GM23338 (cell line): ENCODE data around the gene LPP. TPM values are rescaled to one million over a fixed set of nuclear protein-coding genes. Genes with fewer than 3 reads are reported as not detected.

Experiments used
- ATAC-seq: fragments of 200-7000 bp; cut with Tn5 transposase; 3 replicates; pipeline ENCODE4 v1.9.1; 2020
- DNase-seq: peaks from one replicate; pipeline ENCODE4 v3.0.0-alpha.2; 2015; ENCODE audit warnings: low spot score
- H2AFZ ChIP-seq: fragments of 200-600 bp; sonication (generic); 2 replicates; pipeline ENCODE4 v1.8.0; 2016; ENCODE audit warnings: antibody characterized with exemption, mild to moderate bottlenecking, moderate library complexity
- H3F3A ChIP-seq: fragments of 200-600 bp; sonication (generic); replicated peaks from 2 replicates; pipeline ENCODE4 v1.8.0; 2017; ENCODE audit warnings: antibody characterized with exemption, mixed run types, low read depth
- H3K27ac ChIP-seq: fragments of 200-600 bp; sonication (generic); 2 replicates; pipeline ENCODE4 v1.6.1; 2016; ENCODE audit warnings: low read depth
- H3K27me3 ChIP-seq: fragments of 200-600 bp; sonication (generic); 2 replicates; pipeline ENCODE4 v1.8.0; 2016; ENCODE audit warnings: mild to moderate bottlenecking, mixed run types, moderate library complexity; ENCODE audit not compliant: insufficient read depth
- H3K36me3 ChIP-seq: fragments of 200-600 bp; sonication (generic); 2 replicates; pipeline ENCODE4 v1.8.0; 2016; ENCODE audit warnings: mild to moderate bottlenecking; ENCODE audit not compliant: insufficient read depth
- H3K4me1 ChIP-seq: fragments of 200-600 bp; sonication (generic); 2 replicates; pipeline ENCODE4 v1.8.0; 2016; ENCODE audit warnings: mild to moderate bottlenecking, moderate library complexity; ENCODE audit not compliant: insufficient read depth
- H3K4me2 ChIP-seq: fragments of 200-600 bp; sonication (generic); 2 replicates; pipeline ENCODE4 v1.7.1; 2017; ENCODE audit warnings: mixed run types
- H3K4me3 ChIP-seq: fragments of 200-600 bp; sonication (generic); 2 replicates; pipeline ENCODE4 v1.6.1; 2016; ENCODE audit warnings: mixed run types
- H3K79me2 ChIP-seq: fragments of 200-600 bp; sonication (generic); replicated peaks from 2 replicates; pipeline ENCODE4 v1.8.0; 2017; ENCODE audit warnings: mild to moderate bottlenecking; ENCODE audit not compliant: insufficient read depth
- H3K9me2 ChIP-seq: fragments of 200-600 bp; sonication (generic); 2 replicates; pipeline ENCODE4 v1.8.0; 2017; ENCODE audit not compliant: insufficient read depth
- H4K20me1 ChIP-seq: fragments of 200-600 bp; sonication (generic); replicated peaks from 2 replicates; pipeline ENCODE4 v1.8.0; 2017; ENCODE audit warnings: mild to moderate bottlenecking; ENCODE audit not compliant: insufficient read depth
- H3K27ac Mint-ChIP-seq: 2 replicates; pipeline ENCODE4 v1.8.0; 2020; ENCODE audit warnings: inconsistent platforms, mild to moderate bottlenecking, moderate library complexity, mixed read lengths
- H3K27me3 Mint-ChIP-seq: 3 replicates; pipeline ENCODE4 v1.8.0; 2022; ENCODE audit warnings: low read depth, mild to moderate bottlenecking, moderate library complexity, mixed read lengths, inconsistent platforms; ENCODE audit not compliant: insufficient read depth, poor library complexity
- H3K36me3 Mint-ChIP-seq: 3 replicates; pipeline ENCODE4 v1.8.0; 2021; ENCODE audit warnings: low read depth, mild to moderate bottlenecking, inconsistent platforms, moderate library complexity, mixed read lengths
- H3K4me1 Mint-ChIP-seq: 3 replicates; pipeline ENCODE4 v1.8.0; 2020; ENCODE audit warnings: mild to moderate bottlenecking, inconsistent platforms, mixed read lengths
- H3K4me3 Mint-ChIP-seq: 3 replicates; pipeline ENCODE4 v1.8.0; 2021; ENCODE audit warnings: moderate library complexity, mild to moderate bottlenecking, inconsistent platforms, mixed read lengths
- H3K9me3 Mint-ChIP-seq: 3 replicates; pipeline ENCODE4 v1.8.0; 2020; ENCODE audit warnings: moderate library complexity, mild to moderate bottlenecking, inconsistent platforms, mixed read lengths
- CREB1 ChIP-seq: fragments of 250-450 bp; sonication (Bioruptor Pico); IDR thresholded peaks from 2 replicates; pipeline ENCODE4 v1.5.0; 2020; ENCODE audit warnings: low read depth, mild to moderate bottlenecking, moderate library complexity
- CTCF ChIP-seq, 2 experiments: fragments of 200-600 bp in 1 of 2; sonication (generic) in 1 of 2; conservative IDR thresholded peaks; 2 replicates each; pipeline versions ENCODE4 v1.5.1 to v1.6.1; 2016 to 2017; ENCODE audit warnings: antibody characterized with exemption in 2 of 2, low read depth in 2 of 2, mild to moderate bottlenecking in 2 of 2, moderate library complexity in 1 of 2
- ETS1 ChIP-seq: IDR thresholded peaks from 2 replicates; pipeline ENCODE4 v1.6.1; 2016; ENCODE audit warnings: antibody characterized with exemption
- EZH2 ChIP-seq: fragments of 200-600 bp; sonication (generic); IDR thresholded peaks from one replicate; pipeline ENCODE4 v1.8.0; 2017; ENCODE audit warnings: antibody characterized with exemption, mild to moderate bottlenecking, low read depth; ENCODE audit not compliant: unreplicated experiment
- EZH2phosphoT487 ChIP-seq: fragments of 200-600 bp; sonication (generic); IDR thresholded peaks from one replicate; pipeline ENCODE4 v1.8.1; 2018; ENCODE audit warnings: antibody characterized with exemption; ENCODE audit not compliant: unreplicated experiment
- JUNB ChIP-seq: IDR thresholded peaks from one replicate; pipeline ENCODE4 v1.6.1; 2016; ENCODE audit warnings: antibody characterized with exemption; ENCODE audit not compliant: unreplicated experiment
- NANOG ChIP-seq: IDR thresholded peaks from 2 replicates; pipeline ENCODE4 v1.6.1; 2016; ENCODE audit warnings: antibody characterized with exemption, borderline replicate concordance
- POLR2AphosphoS5 ChIP-seq: IDR thresholded peaks from 2 replicates; pipeline ENCODE4 v1.6.1; 2016; ENCODE audit warnings: antibody characterized with exemption, low read depth
- STAT1 ChIP-seq: IDR thresholded peaks from one replicate; pipeline ENCODE4 v1.6.1; 2016; ENCODE audit warnings: antibody characterized with exemption; ENCODE audit not compliant: unreplicated experiment
- ZNF114 ChIP-seq: fragments of 250-450 bp; sonication (Bioruptor Pico); IDR thresholded peaks from 2 replicates; pipeline ENCODE4 v1.5.0; 2020; ENCODE audit warnings: mild to moderate bottlenecking, moderate library complexity
- ZNF331 ChIP-seq: fragments of 250-450 bp; sonication (Bioruptor Pico); IDR thresholded peaks from 2 replicates; pipeline ENCODE4 v1.5.0; 2020; ENCODE audit warnings: low read depth, mild to moderate bottlenecking, moderate library complexity
- polyA plus RNA-seq: library from polyadenylated mRNA; unstranded; fragments of >200 nt; fragmentation: Nextera tagmentation; extraction: Ambion mirVana; gene quantifications from 2 replicates; pipeline ENCODE4 v1.2.1, GENCODE V29; 2016
- total RNA-seq: library from RNA; depleted of rRNA; stranded (reverse); fragments of >200 nt; shearing (Covaris generic); gene quantifications from 2 replicates; pipeline ENCODE4 v1.2.3, GENCODE V29; 2014
- TF ChIP-seq, protein P1 (sequence below): fragments of 250-450 bp; sonication (Bioruptor Pico); IDR thresholded peaks from 2 replicates; pipeline ENCODE4 v1.5.0; 2020; ENCODE audit warnings: mild to moderate bottlenecking, moderate library complexity
- TF ChIP-seq, protein P2 (sequence below): IDR thresholded peaks from one replicate; pipeline ENCODE4 v1.6.1; 2018; ENCODE audit warnings: antibody characterized with exemption; ENCODE audit not compliant: unreplicated experiment

Gene LPP
- total and polyA plus RNA-seq, 2 experiments from 2014 or later: 23.0 to 35.2 TPM

- H3K27me3 Mint-ChIP-seq: peaks cover 5% of the 10 kb centered on the region
- H3K27ac Mint-ChIP-seq: no peak overlapping the region
- no peaks in the 10 kb centered on the region for H3K9me2 ChIP-seq
- ATAC-seq (no peak), DNase-seq (no peak)
- H3K4me3 ChIP-seq: no peak overlapping the region
- H3K4me1 ChIP-seq: no peaks in the 10 kb centered on the region
- peaks cover 53% of the 10 kb centered on the region for H3K79me2 ChIP-seq
- no peaks in the 10 kb centered on the region for H3K27me3 ChIP-seq
- H3K4me3 Mint-ChIP-seq: no peak overlapping the region
- no peaks in the 10 kb centered on the region for H3K9me3 Mint-ChIP-seq
- H3K36me3 Mint-ChIP-seq: no peaks in the 10 kb centered on the region; the same call in 2 of the 3 replicates
- H3K27ac ChIP-seq: no peak overlapping the region
- H3K4me1 Mint-ChIP-seq: peaks cover 22% of the 10 kb centered on the region
- H4K20me1 ChIP-seq: peaks cover 4% of the 10 kb centered on the region; the same call in 1 of the 2 replicates
- no peak for TF ChIP-seq POLR2AphosphoS5
- TF ChIP-seq JUNB: no peak
- TF ChIP-seq STAT1: no peak
- TF ChIP-seq EZH2phosphoT487: no peak
- TF ChIP-seq ZNF114 (CRISPR knock-in tag): no peak
- no peak for TF ChIP-seq CTCF (conservative IDR thresholded peaks at IDR 0.05; ENCODE audit: low read depth in 2 of 2)
- no peak for TF ChIP-seq NANOG
- no peak for TF ChIP-seq CREB1 (CRISPR knock-in tag)
- no peak for TF ChIP-seq ZNF331 (CRISPR knock-in tag)
- TF ChIP-seq, protein P1, sequence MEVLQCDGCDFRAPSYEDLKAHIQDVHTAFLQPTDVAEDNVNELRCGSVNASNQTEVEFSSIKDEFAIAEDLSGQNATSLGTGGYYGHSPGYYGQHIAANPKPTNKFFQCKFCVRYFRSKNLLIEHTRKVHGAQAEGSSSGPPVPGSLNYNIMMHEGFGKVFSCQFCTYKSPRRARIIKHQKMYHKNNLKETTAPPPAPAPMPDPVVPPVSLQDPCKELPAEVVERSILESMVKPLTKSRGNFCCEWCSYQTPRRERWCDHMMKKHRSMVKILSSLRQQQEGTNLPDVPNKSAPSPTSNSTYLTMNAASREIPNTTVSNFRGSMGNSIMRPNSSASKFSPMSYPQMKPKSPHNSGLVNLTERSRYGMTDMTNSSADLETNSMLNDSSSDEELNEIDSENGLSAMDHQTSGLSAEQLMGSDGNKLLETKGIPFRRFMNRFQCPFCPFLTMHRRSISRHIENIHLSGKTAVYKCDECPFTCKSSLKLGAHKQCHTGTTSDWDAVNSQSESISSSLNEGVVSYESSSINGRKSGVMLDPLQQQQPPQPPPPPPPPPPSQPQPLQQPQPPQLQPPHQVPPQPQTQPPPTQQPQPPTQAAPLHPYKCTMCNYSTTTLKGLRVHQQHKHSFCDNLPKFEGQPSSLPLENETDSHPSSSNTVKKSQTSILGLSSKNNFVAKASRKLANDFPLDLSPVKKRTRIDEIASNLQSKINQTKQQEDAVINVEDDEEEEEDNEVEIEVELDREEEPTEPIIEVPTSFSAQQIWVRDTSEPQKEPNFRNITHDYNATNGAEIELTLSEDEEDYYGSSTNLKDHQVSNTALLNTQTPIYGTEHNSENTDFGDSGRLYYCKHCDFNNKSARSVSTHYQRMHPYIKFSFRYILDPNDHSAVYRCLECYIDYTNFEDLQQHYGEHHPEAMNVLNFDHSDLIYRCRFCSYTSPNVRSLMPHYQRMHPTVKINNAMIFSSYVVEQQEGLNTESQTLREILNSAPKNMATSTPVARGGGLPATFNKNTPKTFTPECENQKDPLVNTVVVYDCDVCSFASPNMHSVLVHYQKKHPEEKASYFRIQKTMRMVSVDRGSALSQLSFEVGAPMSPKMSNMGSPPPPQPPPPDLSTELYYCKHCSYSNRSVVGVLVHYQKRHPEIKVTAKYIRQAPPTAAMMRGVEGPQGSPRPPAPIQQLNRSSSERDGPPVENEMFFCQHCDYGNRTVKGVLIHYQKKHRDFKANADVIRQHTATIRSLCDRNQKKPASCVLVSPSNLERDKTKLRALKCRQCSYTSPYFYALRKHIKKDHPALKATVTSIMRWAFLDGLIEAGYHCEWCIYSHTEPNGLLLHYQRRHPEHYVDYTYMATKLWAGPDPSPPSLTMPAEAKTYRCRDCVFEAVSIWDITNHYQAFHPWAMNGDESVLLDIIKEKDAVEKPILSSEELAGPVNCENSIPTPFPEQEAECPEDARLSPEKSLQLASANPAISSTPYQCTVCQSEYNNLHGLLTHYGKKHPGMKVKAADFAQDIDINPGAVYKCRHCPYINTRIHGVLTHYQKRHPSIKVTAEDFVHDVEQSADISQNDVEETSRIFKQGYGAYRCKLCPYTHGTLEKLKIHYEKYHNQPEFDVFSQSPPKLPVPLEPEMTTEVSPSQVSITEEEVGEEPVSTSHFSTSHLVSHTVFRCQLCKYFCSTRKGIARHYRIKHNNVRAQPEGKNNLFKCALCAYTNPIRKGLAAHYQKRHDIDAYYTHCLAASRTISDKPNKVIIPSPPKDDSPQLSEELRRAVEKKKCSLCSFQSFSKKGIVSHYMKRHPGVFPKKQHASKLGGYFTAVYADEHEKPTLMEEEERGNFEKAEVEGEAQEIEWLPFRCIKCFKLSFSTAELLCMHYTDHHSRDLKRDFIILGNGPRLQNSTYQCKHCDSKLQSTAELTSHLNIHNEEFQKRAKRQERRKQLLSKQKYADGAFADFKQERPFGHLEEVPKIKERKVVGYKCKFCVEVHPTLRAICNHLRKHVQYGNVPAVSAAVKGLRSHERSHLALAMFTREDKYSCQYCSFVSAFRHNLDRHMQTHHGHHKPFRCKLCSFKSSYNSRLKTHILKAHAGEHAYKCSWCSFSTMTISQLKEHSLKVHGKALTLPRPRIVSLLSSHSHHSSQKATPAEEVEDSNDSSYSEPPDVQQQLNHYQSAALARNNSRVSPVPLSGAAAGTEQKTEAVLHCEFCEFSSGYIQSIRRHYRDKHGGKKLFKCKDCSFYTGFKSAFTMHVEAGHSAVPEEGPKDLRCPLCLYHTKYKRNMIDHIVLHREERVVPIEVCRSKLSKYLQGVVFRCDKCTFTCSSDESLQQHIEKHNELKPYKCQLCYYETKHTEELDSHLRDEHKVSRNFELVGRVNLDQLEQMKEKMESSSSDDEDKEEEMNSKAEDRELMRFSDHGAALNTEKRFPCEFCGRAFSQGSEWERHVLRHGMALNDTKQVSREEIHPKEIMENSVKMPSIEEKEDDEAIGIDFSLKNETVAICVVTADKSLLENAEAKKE: no peak
- no peak for TF ChIP-seq ETS1
- no peak for TF ChIP-seq EZH2
- TF ChIP-seq, protein P2, sequence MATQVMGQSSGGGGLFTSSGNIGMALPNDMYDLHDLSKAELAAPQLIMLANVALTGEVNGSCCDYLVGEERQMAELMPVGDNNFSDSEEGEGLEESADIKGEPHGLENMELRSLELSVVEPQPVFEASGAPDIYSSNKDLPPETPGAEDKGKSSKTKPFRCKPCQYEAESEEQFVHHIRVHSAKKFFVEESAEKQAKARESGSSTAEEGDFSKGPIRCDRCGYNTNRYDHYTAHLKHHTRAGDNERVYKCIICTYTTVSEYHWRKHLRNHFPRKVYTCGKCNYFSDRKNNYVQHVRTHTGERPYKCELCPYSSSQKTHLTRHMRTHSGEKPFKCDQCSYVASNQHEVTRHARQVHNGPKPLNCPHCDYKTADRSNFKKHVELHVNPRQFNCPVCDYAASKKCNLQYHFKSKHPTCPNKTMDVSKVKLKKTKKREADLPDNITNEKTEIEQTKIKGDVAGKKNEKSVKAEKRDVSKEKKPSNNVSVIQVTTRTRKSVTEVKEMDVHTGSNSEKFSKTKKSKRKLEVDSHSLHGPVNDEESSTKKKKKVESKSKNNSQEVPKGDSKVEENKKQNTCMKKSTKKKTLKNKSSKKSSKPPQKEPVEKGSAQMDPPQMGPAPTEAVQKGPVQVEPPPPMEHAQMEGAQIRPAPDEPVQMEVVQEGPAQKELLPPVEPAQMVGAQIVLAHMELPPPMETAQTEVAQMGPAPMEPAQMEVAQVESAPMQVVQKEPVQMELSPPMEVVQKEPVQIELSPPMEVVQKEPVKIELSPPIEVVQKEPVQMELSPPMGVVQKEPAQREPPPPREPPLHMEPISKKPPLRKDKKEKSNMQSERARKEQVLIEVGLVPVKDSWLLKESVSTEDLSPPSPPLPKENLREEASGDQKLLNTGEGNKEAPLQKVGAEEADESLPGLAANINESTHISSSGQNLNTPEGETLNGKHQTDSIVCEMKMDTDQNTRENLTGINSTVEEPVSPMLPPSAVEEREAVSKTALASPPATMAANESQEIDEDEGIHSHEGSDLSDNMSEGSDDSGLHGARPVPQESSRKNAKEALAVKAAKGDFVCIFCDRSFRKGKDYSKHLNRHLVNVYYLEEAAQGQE: no peak
- H3K4me2 ChIP-seq: no peak overlapping the region
- no peak overlapping the region for H2AFZ ChIP-seq
- H3K36me3 ChIP-seq: no peaks in the 10 kb centered on the region
- H3F3A ChIP-seq: no peaks in the 10 kb centered on the region
These were observed 46.5 kb downstream of the LPP start for GRCh38 chr3:188200481-188200880.
